HUDEP-2 (cell line): ENCODE data around the gene LHB.
A peak's percentile ranks its signal among the peaks of the same experiment; 100 is the strongest.

Source experiments
- DNase-seq, 76 experiments: peaks; one replicate each; lab custom pipeline; 2025; ENCODE audit not compliant: unreplicated experiment in 76 of 76; lab: John Stamatoyannopoulos, UW

Gene LHB

GRCh38 chr19:49014123-49014869, 2.6 kb downstream of the LHB start:
- no peak for DNase-seq

GRCh38 chr19:49011194-49011593, 5.7 kb downstream of the LHB start:
- no peak for DNase-seq

GRCh38 chr19:49010453-49010852, 6.4 kb downstream of the LHB start:
- no peak for DNase-seq

GRCh38 chr19:49009828-49010227, 7.1 kb downstream of the LHB start:
- DNase-seq, result no peak

- DNase-seq, result no peak
These were observed 10.0 kb downstream of the LHB start for GRCh38 chr19:49006905-49007304.

GRCh38 chr19:49004964-49005614, 11.8 kb downstream of the LHB start:
- no peak for DNase-seq

GRCh38 chr19:49004133-49004532, 12.8 kb downstream of the LHB start:
- DNase-seq, result no peak

GRCh38 chr19:48999481-49000325, 17.2 kb downstream of the LHB start:
- peak in 56 of 76 experiments; percentile 22 to 76 (median 56) for DNase-seq

- peak in 56 of 76 experiments; percentile 16 to 82 (median 62) for DNase-seq
These were observed 18.9 kb downstream of the LHB start for GRCh38 chr19:48997972-48998371.

- peak in 1 of 76 experiments; percentile 28 for DNase-seq
These were observed 22.9 kb downstream of the LHB start for GRCh38 chr19:48994035-48994386.

- peak; percentile 91 to 100 (median 100) for DNase-seq
These were observed 23.5 kb downstream of the LHB start, which contains the start of the genes GYS1 and RUVBL2 for GRCh38 chr19:48993175-48994034. TSS of gene GYS1 (minus strand) at chr19:48993309. CDS start at chr19:48993112, 197 bp downstream. TSS of gene RUVBL2 (plus strand) at chr19:48993887. CDS start at chr19:48993912, 25 bp downstream.

GRCh38 chr19:48992581-48993174, 24.2 kb downstream of the LHB start:
- DNase-seq, result peak in 6 of 76 experiments; percentile 26 to 60 (median 52)

GRCh38 chr19:48991873-48992580, 24.9 kb downstream of the LHB start:
- DNase-seq, result peak in 15 of 76 experiments; percentile 16 to 39 (median 27)

GRCh38 chr19:48991011-48991609, 25.8 kb downstream of the LHB start:
- DNase-seq, result no peak

- no peak for DNase-seq
These were observed 26.5 kb downstream of the LHB start for GRCh38 chr19:48990400-48990799.

GRCh38 chr19:48989701-48990291, 27.1 kb downstream of the LHB start:
- no peak for DNase-seq

- no peak for DNase-seq
These were observed 28.0 kb downstream of the LHB start for GRCh38 chr19:48988860-48989259.

GRCh38 chr19:48988286-48988685, 28.6 kb downstream of the LHB start:
- no peak for DNase-seq
